ENCODE results near the gene TTBK1. TPM values are rescaled to one million over a fixed set of nuclear protein-coding genes. Genes with fewer than 3 reads are reported as not detected.

The TTBK1 gene
- total and polyA plus RNA-seq, 10 of the 15 experiments (the other 5 are each of a cell fraction or from before 2014, with no cell fraction given) = 0.05 to 0.27 TPM; not detected in 8

- TF ChIP-seq, protein P1, sequence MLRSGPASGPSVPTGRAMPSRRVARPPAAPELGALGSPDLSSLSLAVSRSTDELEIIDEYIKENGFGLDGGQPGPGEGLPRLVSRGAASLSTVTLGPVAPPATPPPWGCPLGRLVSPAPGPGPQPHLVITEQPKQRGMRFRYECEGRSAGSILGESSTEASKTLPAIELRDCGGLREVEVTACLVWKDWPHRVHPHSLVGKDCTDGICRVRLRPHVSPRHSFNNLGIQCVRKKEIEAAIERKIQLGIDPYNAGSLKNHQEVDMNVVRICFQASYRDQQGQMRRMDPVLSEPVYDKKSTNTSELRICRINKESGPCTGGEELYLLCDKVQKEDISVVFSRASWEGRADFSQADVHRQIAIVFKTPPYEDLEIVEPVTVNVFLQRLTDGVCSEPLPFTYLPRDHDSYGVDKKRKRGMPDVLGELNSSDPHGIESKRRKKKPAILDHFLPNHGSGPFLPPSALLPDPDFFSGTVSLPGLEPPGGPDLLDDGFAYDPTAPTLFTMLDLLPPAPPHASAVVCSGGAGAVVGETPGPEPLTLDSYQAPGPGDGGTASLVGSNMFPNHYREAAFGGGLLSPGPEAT (IDR thresholded peaks at IDR 0.05; ENCODE audit: low read depth) = no peak
- TF ChIP-seq JUNB (IDR thresholded peaks at IDR 0.05) = no peak
Observed at GRCh38 chr6:43286456-43286979, 43.2 kb downstream of the TTBK1 start (continued).

GRCh38 chr6:43286980-43287716, 43.9 kb downstream of the TTBK1 start:
- no peaks in the 10 kb centered on the region for H4K20me1 ChIP-seq (ENCODE audit: control insufficient read depth, insufficient read depth)
- no peak for DNase-seq (ENCODE audit: low read depth, low spot score)
- BruUV-seq (replicated peaks) = no TSS peak
- SMC1A ChIA-PET (ENCODE audit: uncharacterized antibody, unreplicated experiment) = interaction anchor here (0.5 to 0.8 kb wide), 2 partner anchors 71 to 122 kb away, joined by 3 to 5 read pairs; no protein-coding TSS in a partner anchor
- no peaks in the 10 kb centered on the region for H3K79me2 ChIP-seq (ENCODE audit: control insufficient read depth, insufficient read depth, low read length)
- no peaks in the 10 kb centered on the region for H3K9me3 ChIP-seq (replicated peaks; ENCODE audit: control insufficient read depth, insufficient read depth, low read length)
- in situ Hi-C loops (cut with MboI) (no loop called here), intact Hi-C loops (cut with micrococcal nuclease; ENCODE audit: unreplicated experiment) (no loop called here)
- no peaks in the 10 kb centered on the region for H3K4me1 ChIP-seq (ENCODE audit: control insufficient read depth, insufficient read depth, low read length)
- CTCF ChIA-PET = interaction anchor here (0.8 to 1.1 kb wide), 2 partner anchors 23 to 74 kb away, joined by 3 read pairs; no protein-coding TSS in a partner anchor
- no peak overlapping the region for H3K27ac ChIP-seq (ENCODE audit: control insufficient read depth, insufficient read depth)
- 43% methylated on average over 10 of the region's 10 CpGs for WGBS (ENCODE audit: insufficient coverage, insufficient replicate concordance, low lambda C conversion rate, missing lambda C conversion rate)
- H3K36me3 ChIP-seq (ENCODE audit: control insufficient read depth in 2 of 2, insufficient read depth in 2 of 2, low read length in 1 of 2) = no peaks in the 10 kb centered on the region
- H3K4me2 ChIP-seq (ENCODE audit: control insufficient read depth, insufficient read depth) = no peak overlapping the region
- FAIRE-seq = no peak
- peaks cover 0 to 2% of the 10 kb centered on the region in 2 experiments; a peak in 3 of 4 replicates for H3K27me3 ChIP-seq (replicated peaks in 1 of 2; ENCODE audit: control insufficient read depth in 2 of 2, insufficient read depth in 2 of 2, low read length in 1 of 2)
- RAD21 ChIA-PET (ENCODE audit: unreplicated experiment) = no interaction called here
- TF ChIP-seq, protein P2, sequence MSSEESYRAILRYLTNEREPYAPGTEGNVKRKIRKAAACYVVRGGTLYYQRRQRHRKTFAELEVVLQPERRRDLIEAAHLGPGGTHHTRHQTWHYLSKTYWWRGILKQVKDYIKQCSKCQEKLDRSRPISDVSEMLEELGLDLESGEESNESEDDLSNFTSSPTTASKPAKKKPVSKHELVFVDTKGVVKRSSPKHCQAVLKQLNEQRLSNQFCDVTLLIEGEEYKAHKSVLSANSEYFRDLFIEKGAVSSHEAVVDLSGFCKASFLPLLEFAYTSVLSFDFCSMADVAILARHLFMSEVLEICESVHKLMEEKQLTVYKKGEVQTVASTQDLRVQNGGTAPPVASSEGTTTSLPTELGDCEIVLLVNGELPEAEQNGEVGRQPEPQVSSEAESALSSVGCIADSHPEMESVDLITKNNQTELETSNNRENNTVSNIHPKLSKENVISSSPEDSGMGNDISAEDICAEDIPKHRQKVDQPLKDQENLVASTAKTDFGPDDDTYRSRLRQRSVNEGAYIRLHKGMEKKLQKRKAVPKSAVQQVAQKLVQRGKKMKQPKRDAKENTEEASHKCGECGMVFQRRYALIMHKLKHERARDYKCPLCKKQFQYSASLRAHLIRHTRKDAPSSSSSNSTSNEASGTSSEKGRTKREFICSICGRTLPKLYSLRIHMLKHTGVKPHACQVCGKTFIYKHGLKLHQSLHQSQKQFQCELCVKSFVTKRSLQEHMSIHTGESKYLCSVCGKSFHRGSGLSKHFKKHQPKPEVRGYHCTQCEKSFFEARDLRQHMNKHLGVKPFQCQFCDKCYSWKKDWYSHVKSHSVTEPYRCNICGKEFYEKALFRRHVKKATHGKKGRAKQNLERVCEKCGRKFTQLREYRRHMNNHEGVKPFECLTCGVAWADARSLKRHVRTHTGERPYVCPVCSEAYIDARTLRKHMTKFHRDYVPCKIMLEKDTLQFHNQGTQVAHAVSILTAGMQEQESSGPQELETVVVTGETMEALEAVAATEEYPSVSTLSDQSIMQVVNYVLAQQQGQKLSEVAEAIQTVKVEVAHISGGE (CRISPR knock-in tag; IDR thresholded peaks at IDR 0.05) = no peak
- TF ChIP-seq, protein P3, sequence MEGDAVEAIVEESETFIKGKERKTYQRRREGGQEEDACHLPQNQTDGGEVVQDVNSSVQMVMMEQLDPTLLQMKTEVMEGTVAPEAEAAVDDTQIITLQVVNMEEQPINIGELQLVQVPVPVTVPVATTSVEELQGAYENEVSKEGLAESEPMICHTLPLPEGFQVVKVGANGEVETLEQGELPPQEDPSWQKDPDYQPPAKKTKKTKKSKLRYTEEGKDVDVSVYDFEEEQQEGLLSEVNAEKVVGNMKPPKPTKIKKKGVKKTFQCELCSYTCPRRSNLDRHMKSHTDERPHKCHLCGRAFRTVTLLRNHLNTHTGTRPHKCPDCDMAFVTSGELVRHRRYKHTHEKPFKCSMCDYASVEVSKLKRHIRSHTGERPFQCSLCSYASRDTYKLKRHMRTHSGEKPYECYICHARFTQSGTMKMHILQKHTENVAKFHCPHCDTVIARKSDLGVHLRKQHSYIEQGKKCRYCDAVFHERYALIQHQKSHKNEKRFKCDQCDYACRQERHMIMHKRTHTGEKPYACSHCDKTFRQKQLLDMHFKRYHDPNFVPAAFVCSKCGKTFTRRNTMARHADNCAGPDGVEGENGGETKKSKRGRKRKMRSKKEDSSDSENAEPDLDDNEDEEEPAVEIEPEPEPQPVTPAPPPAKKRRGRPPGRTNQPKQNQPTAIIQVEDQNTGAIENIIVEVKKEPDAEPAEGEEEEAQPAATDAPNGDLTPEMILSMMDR (IDR thresholded peaks at IDR 0.05 in 2 of 3, conservative IDR thresholded peaks at IDR 0.05 in 1 of 3; ENCODE audit: control insufficient read depth in 2 of 3, extremely low read depth in 1 of 3, insufficient read depth in 1 of 3, low read depth in 3 of 3, low read length in 3 of 3) = 0 out of 6 replicates have a peak, but pooled peaks of 1 of the 3 experiments have one; percentile 1
- TF ChIP-seq TCF12 (IDR thresholded peaks at IDR 0.05; ENCODE audit: low read depth, low read length) = no peak
- TF ChIP-seq RAD51 (IDR thresholded peaks at IDR 0.05) = no peak
- TF ChIP-seq BACH1 (IDR thresholded peaks at IDR 0.05; ENCODE audit: borderline replicate concordance) = no peak
- TF ChIP-seq RCOR1 (conservative IDR thresholded peaks at IDR 0.05; ENCODE audit: low read depth, low read length) = no peak
- no peak for TF ChIP-seq CREB1 (IDR thresholded peaks at IDR 0.05; ENCODE audit: low read depth)
- ATAC-seq = peak; percentile 52
- H3K9ac ChIP-seq (ENCODE audit: control insufficient read depth, insufficient read depth, low read length) = no peak overlapping the region
- POLR2A ChIA-PET = no interaction called here
- no peak overlapping the region for H3K4me3 ChIP-seq
- H2AFZ ChIP-seq (ENCODE audit: control insufficient read depth, low read depth, low read length) = no peak overlapping the region

All from GM12878 (cell line).